SK-N-SH (cell line): ENCODE results near the gene ATPAF2. TPM values are rescaled to one million over a fixed set of nuclear protein-coding genes. Genes with fewer than 3 reads are reported as not detected.

Experiments used
- CTCF ChIA-PET: fragments of 300-600, 350-600 bp; formaldehyde crosslinking; extraction: SDS; loops from one replicate; lab custom pipeline; 2021; lab: Yijun Ruan, JAX
- POLR2A ChIA-PET: fragments of 350-600 bp; sonication (Branson Sonifier 250); formaldehyde crosslinking; extraction: SDS; loops from one replicate; lab custom pipeline; 2020; ENCODE audit warnings: antibody characterized with exemption, inconsistent platforms; lab: Yijun Ruan, JAX
- DNase-seq: peaks from one replicate; pipeline ENCODE4 v3.0.0; 2012
- H2AFZ ChIP-seq: fragments of 200-600 bp; sonication (generic); 2 replicates; pipeline ENCODE4 v1.8.1; 2016; ENCODE audit warnings: antibody characterized with exemption, mild to moderate bottlenecking, low read depth
- H3F3A ChIP-seq: fragments of 200-600 bp; sonication (generic); replicated peaks from 2 replicates; pipeline ENCODE3; 2016; ENCODE audit warnings: antibody characterized with exemption, mild to moderate bottlenecking; ENCODE audit not compliant: insufficient read depth
- H3K27ac ChIP-seq, 2 experiments: fragments of 200-500 bp in 1 of 2; fragments of 200-600 bp in 1 of 2; sonication (Bioruptor generic) in 1 of 2; sonication (generic), shearing (Covaris generic) in 1 of 2; 2 replicates each; pipeline versions ENCODE4 v1.5.1 to v1.6.1; 2014 to 2016; ENCODE audit warnings: low read depth in 2 of 2, inconsistent platforms in 1 of 2, low read length in 1 of 2, mild to moderate bottlenecking in 1 of 2, mixed read lengths in 1 of 2
- H3K27me3 ChIP-seq: fragments of 200-600 bp; sonication (generic), shearing (Covaris generic); 2 replicates; pipeline ENCODE4 v1.6.1; 2016; ENCODE audit warnings: mixed run types; ENCODE audit not compliant: insufficient read depth
- H3K36me3 ChIP-seq, 2 experiments: fragments of 200-500 bp in 1 of 2; fragments of 200-600 bp in 1 of 2; sonication (Bioruptor generic) in 1 of 2; sonication (generic) in 1 of 2; replicated peaks in 1 of 2; 2 replicates each; pipeline versions ENCODE3 to v1.5.1; 2014 to 2016; ENCODE audit warnings: low read length in 1 of 2, mild to moderate bottlenecking in 1 of 2; ENCODE audit not compliant: insufficient read depth in 2 of 2, control insufficient read depth in 1 of 2
- H3K4me1 ChIP-seq, 2 experiments: fragments of 200-500 bp in 1 of 2; fragments of 200-600 bp in 1 of 2; sonication (Bioruptor generic) in 1 of 2; sonication (generic), shearing (Covaris generic) in 1 of 2; 2 replicates each; pipeline versions ENCODE4 v1.5.1 to v1.6.1; 2014 to 2016; ENCODE audit warnings: low read depth in 1 of 2, low read length in 1 of 2, mixed run types in 1 of 2; ENCODE audit not compliant: insufficient read depth in 2 of 2, control insufficient read depth in 1 of 2
- H3K4me2 ChIP-seq: fragments of 200-600 bp; sonication (generic), shearing (Covaris generic); 2 replicates; pipeline ENCODE4 v1.6.1; 2017; ENCODE audit warnings: mixed run types
- H3K4me3 ChIP-seq, 2 experiments: fragments of 200-500 bp in 1 of 2; fragments of 200-600 bp in 1 of 2; sonication (Bioruptor generic) in 1 of 2; sonication (generic), shearing (Covaris generic) in 1 of 2; 2 replicates each; pipeline versions ENCODE4 v1.5.1 to v1.8.1; 2014 to 2016; ENCODE audit warnings: low read depth in 2 of 2, inconsistent platforms in 1 of 2, low read length in 1 of 2, mild to moderate bottlenecking in 1 of 2, mixed read lengths in 1 of 2, moderate library complexity in 1 of 2
- H3K79me2 ChIP-seq: fragments of 200-600 bp; sonication (generic); 2 replicates; pipeline ENCODE4 v1.8.1; 2017; ENCODE audit warnings: mild to moderate bottlenecking; ENCODE audit not compliant: insufficient read depth
- H3K9ac ChIP-seq: fragments of 200-600 bp; sonication (generic); 2 replicates; pipeline ENCODE4 v1.6.1; 2017; ENCODE audit warnings: mixed run types
- H3K9me2 ChIP-seq: fragments of 200-600 bp; sonication (generic); 2 replicates; pipeline ENCODE4 v1.6.1; 2017; ENCODE audit warnings: mixed run types
- H3K9me3 ChIP-seq: fragments of 200-600 bp; sonication (generic); 2 replicates; pipeline ENCODE4 v1.6.1; 2017; ENCODE audit warnings: mixed run types, mild to moderate bottlenecking, moderate library complexity
- H4K20me1 ChIP-seq: fragments of 200-600 bp; sonication (generic); 2 replicates; pipeline ENCODE4 v1.6.1; 2017; ENCODE audit warnings: mild to moderate bottlenecking, mixed run types; ENCODE audit not compliant: insufficient read depth
- ELF1 ChIP-seq: IDR thresholded peaks from 2 replicates; pipeline ENCODE4 v1.4.0; 2012
- EP300 ChIP-seq, 2 experiments: IDR thresholded peaks; 2 replicates each; pipeline versions ENCODE4 v1.4.0 to v1.6.1; 2012; ENCODE audit warnings: borderline replicate concordance in 1 of 2, low read depth in 1 of 2, low read length in 1 of 2
- EZH2phosphoT487 ChIP-seq: fragments of 200-600 bp; sonication (generic); IDR thresholded peaks from 2 replicates; pipeline ENCODE4 v1.6.1; 2017; ENCODE audit warnings: low read depth, mixed run types, mild to moderate bottlenecking, antibody characterized with exemption, moderate library complexity, borderline replicate concordance
- FOXJ3 ChIP-seq: sonication (generic); formaldehyde crosslinking; IDR thresholded peaks from 2 replicates; pipeline ENCODE4 v1.5.1; 2020; ENCODE audit warnings: mild to moderate bottlenecking, missing genetic modification reagents
- FOXM1 ChIP-seq: IDR thresholded peaks from 2 replicates; pipeline ENCODE4 v1.4.0; 2012; ENCODE audit warnings: low read depth, mild to moderate bottlenecking
- GABPA ChIP-seq: IDR thresholded peaks from 2 replicates; pipeline ENCODE4 v1.4.0; 2012; ENCODE audit warnings: low read depth, mild to moderate bottlenecking
- GATA2 ChIP-seq: sonication (generic); formaldehyde crosslinking; IDR thresholded peaks from 2 replicates; pipeline ENCODE4 v1.5.0; 2020; ENCODE audit warnings: mild to moderate bottlenecking, missing genetic modification reagents
- JUND ChIP-seq: IDR thresholded peaks from 2 replicates; pipeline ENCODE4 v1.4.0; 2012
- MAX ChIP-seq: IDR thresholded peaks from 2 replicates; pipeline ENCODE4 v1.4.0; 2012; ENCODE audit warnings: low read depth
- NRF1 ChIP-seq: IDR thresholded peaks from 2 replicates; pipeline ENCODE4 v1.6.1; 2012; ENCODE audit warnings: low read depth, mild to moderate bottlenecking, low read length
- PBX3 ChIP-seq: IDR thresholded peaks from 2 replicates; pipeline ENCODE4; 2012
- RAD21 ChIP-seq: IDR thresholded peaks from 2 replicates; pipeline ENCODE4 v1.6.1; 2012; ENCODE audit warnings: mild to moderate bottlenecking, low read length
- RCOR1 ChIP-seq: fragments of 150-350 bp; IDR thresholded peaks from 2 replicates; pipeline ENCODE4 v1.6.1; 2017; ENCODE audit warnings: antibody characterized with exemption, low read length
- RFX5 ChIP-seq: IDR thresholded peaks from 2 replicates; pipeline ENCODE4 v1.6.1; 2012; ENCODE audit warnings: mild to moderate bottlenecking, improper control_type of control experiment, low read length
- RXRA ChIP-seq: IDR thresholded peaks from 2 replicates; pipeline ENCODE4 v1.4.0; 2012; ENCODE audit warnings: low read depth, mild to moderate bottlenecking, borderline replicate concordance
- SIN3A ChIP-seq: IDR thresholded peaks from 2 replicates; pipeline ENCODE4 v1.6.1; 2012; ENCODE audit warnings: low read depth, mild to moderate bottlenecking, low read length, moderate library complexity, borderline replicate concordance
- SMC3 ChIP-seq: IDR thresholded peaks from 2 replicates; pipeline ENCODE4 v1.6.1; 2012; ENCODE audit warnings: low read depth, low read length, improper control_type of control experiment
- TAF1 ChIP-seq: IDR thresholded peaks from 2 replicates; pipeline ENCODE4 v1.6.1; 2012; ENCODE audit warnings: low read depth, mild to moderate bottlenecking, low read length, moderate library complexity, borderline replicate concordance
- TCF12 ChIP-seq: IDR thresholded peaks from 2 replicates; pipeline ENCODE4 v1.4.0; 2012
- TEAD4 ChIP-seq: IDR thresholded peaks from 2 replicates; pipeline ENCODE4 v1.4.0; 2012; ENCODE audit warnings: mild to moderate bottlenecking, borderline replicate concordance; ENCODE audit not compliant: insufficient read depth
- USF2 ChIP-seq: fragments of 150-350 bp; IDR thresholded peaks from 2 replicates; pipeline ENCODE4 v1.6.1; 2017; ENCODE audit warnings: antibody characterized with exemption, low read length, low read depth, borderline replicate concordance
- YY1 ChIP-seq: IDR thresholded peaks from 2 replicates; pipeline ENCODE4 v1.4.0; 2012; ENCODE audit warnings: low read depth, mild to moderate bottlenecking
- WGBS: methylation state at CpG from one replicate; pipeline ENCODE4 v1.1.6; 2017; ENCODE audit warnings: low lambda C conversion rate; 5-methylcytosine and 5-hydroxymethylcytosine counted together
- polyA plus RNA-seq, 3 experiments: library from polyadenylated mRNA; depleted of rRNA; stranded (reverse); fragments of >200 nt; gene quantifications; 2 replicates each; pipeline ENCODE4 v1.2.3, GENCODE V29; 2012

The ATPAF2 gene
- polyA plus RNA-seq, 1 of the 3 experiments (the other 2 are of a cell fraction) = 20.8 TPM

GRCh38 chr17:18028114-18028951 is 10.6 kb downstream of the ATPAF2 start:
- Histone ChIP-seq H3F3A (peaks cover 4% of the 10 kb centered on the region), H3K9ac (no peak overlapping the region), H3K27me3 (no peaks in the 10 kb centered on the region), H3K9me2 (no peaks in the 10 kb centered on the region), H3K9me3 (no peaks in the 10 kb centered on the region), H3K36me3 (peaks cover 0 to 2% of the 10 kb centered on the region in 2 experiments)
- peak; percentile 50 for DNase-seq
- no peak for TF ChIP-seq EZH2phosphoT487
- no peak for TF ChIP-seq RFX5
- TF ChIP-seq GABPA = no peak
- TF ChIP-seq YY1 = no peak
- TF ChIP-seq TEAD4 = no peak
- no peak for TF ChIP-seq RCOR1
- TF ChIP-seq SMC3 = no peak
- TF ChIP-seq JUND = no peak
- no peak for TF ChIP-seq GATA2 (CRISPR knock-in tag)
- no peak for TF ChIP-seq RXRA
- no peak for TF ChIP-seq RAD21
- no peak for TF ChIP-seq FOXJ3
- no peak for TF ChIP-seq EP300 (IDR thresholded peaks at IDR 0.05; ENCODE audit: borderline replicate concordance in 1 of 2, low read depth in 1 of 2, low read length in 1 of 2)
- no peak for TF ChIP-seq USF2
- TF ChIP-seq SIN3A = no peak
- TF ChIP-seq, all 33 proteins: peak for 0
- Histone ChIP-seq H3K4me2 (no peak overlapping the region), H3K79me2 (peaks cover 15% of the 10 kb centered on the region; the same call in 1 of the 2 replicates), H3K4me1 (peaks cover 9 to 41% of the 10 kb centered on the region in 2 experiments; a peak in 3 of 4 replicates), H3K27ac (peak overlapping the region in 1 of 2 experiments; percentile 71; a peak in 2 of 4 replicates), H2AFZ (no peak overlapping the region), H4K20me1 (no peaks in the 10 kb centered on the region), H3K4me3 (no peak overlapping the region)
- POLR2A ChIA-PET = no interaction called here
- CTCF ChIA-PET = interaction anchor here (0.8 to 7.3 kb wide), 9 partner anchors 11 to 216 kb away, joined by 3 to 40 read pairs (median 4); partner anchors contain the start of genes DRC3 and TOM1L2
- 75% methylated on average over 11 of the region's 11 CpGs for WGBS

GRCh38 chr17:18027280-18027679 is 11.7 kb downstream of the ATPAF2 start:
- 86% methylated on average over 5 of the region's 6 CpGs for WGBS
- no peak overlapping the region for H2AFZ ChIP-seq
- POLR2A ChIA-PET = no interaction called here
- H3K9ac ChIP-seq = no peak overlapping the region
- TF ChIP-seq RAD21 (no peak), RCOR1 (no peak), ELF1 (no peak), EZH2phosphoT487 (no peak), SIN3A (no peak), FOXJ3 (no peak), TAF1 (no peak), TCF12 (no peak), USF2 (no peak), FOXM1 (no peak), MAX (no peak), GATA2 (CRISPR knock-in tag) (no peak), NRF1 (no peak), PBX3 (no peak), EP300 (IDR thresholded peaks at IDR 0.05; ENCODE audit: borderline replicate concordance in 1 of 2, low read depth in 1 of 2, low read length in 1 of 2) (no peak), SMC3 (no peak)
- TF ChIP-seq, all 33 proteins: peak for 0
- CTCF ChIA-PET = interaction anchor here (1.7 to 7.3 kb wide), 3 partner anchors 18 to 42 kb away, joined by 3 to 40 read pairs (median 20); no protein-coding TSS in a partner anchor
- H3K27me3 ChIP-seq = no peaks in the 10 kb centered on the region
- H3K4me2 ChIP-seq = no peak overlapping the region
- H3F3A ChIP-seq = peaks cover 4% of the 10 kb centered on the region
- H3K27ac ChIP-seq = peak overlapping the region in 1 of 2 experiments; percentile 71; a peak in 2 of 4 replicates
- no peaks in the 10 kb centered on the region for H3K9me3 ChIP-seq
- no peak overlapping the region for H3K4me3 ChIP-seq
- H3K9me2 ChIP-seq = no peaks in the 10 kb centered on the region
- DNase-seq = no peak
- no peaks in the 10 kb centered on the region for H4K20me1 ChIP-seq
- peaks cover 0 to 2% of the 10 kb centered on the region in 2 experiments for H3K36me3 ChIP-seq
- H3K79me2 ChIP-seq = peaks cover 7% of the 10 kb centered on the region; the same call in 1 of the 2 replicates
- peaks cover 9 to 41% of the 10 kb centered on the region in 2 experiments; a peak in 3 of 4 replicates for H3K4me1 ChIP-seq
